ENCODE measurements around the gene PTHLH.

DNA sequence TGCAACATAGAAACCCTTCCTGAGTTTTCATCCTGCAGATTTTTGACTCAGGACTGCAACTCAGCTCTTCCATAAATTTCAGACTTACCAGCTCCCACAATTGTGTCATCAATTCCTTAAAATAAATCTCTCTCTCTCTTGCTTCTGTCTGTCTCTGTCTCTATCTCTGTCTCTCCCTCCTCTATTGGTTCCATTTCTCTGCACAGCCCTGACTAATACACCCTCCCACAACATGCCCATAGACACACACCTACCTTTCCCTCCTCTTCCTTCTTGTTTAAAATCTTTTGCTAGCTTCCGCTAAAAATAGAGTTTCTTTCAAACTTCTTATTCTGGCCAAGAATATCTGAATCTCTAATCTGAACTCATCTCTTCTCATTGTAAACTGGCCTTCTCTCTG, 22.9 kb upstream of the PTHLH start:
- TF ChIP-seq POLR2A (IDR thresholded peaks at IDR 0.05; ENCODE audit: low read length) (no peak), GATA1 (IDR thresholded peaks at IDR 0.05; ENCODE audit: low read depth, low read length) (no peak)

Data from erythroblast (primary cell).